CD4-positive, alpha-beta T cell treated with Interleukin-1 beta for 1 hour (primary cell): ENCODE results near the gene TMEM240.
"Not testable (repeated sequence)": the region's sequence is repeated elsewhere in the genome, so short reads cannot be mapped to it uniquely, and the experiment has no call there.

Experiments
- DNase-seq, 2 donors: peaks; one replicate each; pipeline ENCODE4 v3.0.0-alpha.2; 2020 to 2022

Gene TMEM240

GRCh38 chr1:1539310-1540089 is 924 bp downstream of the TMEM240 start:
- no peak for DNase-seq

GRCh38 chr1:1538989-1539309 is 1.5 kb downstream of the TMEM240 start:
- DNase-seq: no peak

- no peak for DNase-seq
These were observed 2.1 kb downstream of the TMEM240 start for GRCh38 chr1:1538334-1538733.

- DNase-seq: no peak
These were observed 2.7 kb downstream of the TMEM240 start for GRCh38 chr1:1537626-1538250.

- no peak for DNase-seq
These were observed 3.4 kb downstream of the TMEM240 start for GRCh38 chr1:1536938-1537546.

GRCh38 chr1:1536019-1536937 is 4.1 kb downstream of the TMEM240 start:
- no peak for DNase-seq

GRCh38 chr1:1535201-1536018 is 5.0 kb downstream of the TMEM240 start:
- DNase-seq: no peak

GRCh38 chr1:1534401-1535154 is 5.8 kb downstream of the TMEM240 start:
- no peak for DNase-seq

GRCh38 chr1:1533894-1534291 is 6.5 kb downstream of the TMEM240 start:
- not testable (repeated sequence) for DNase-seq

GRCh38 chr1:1533176-1533893 is 7.1 kb downstream of the TMEM240 start:
- DNase-seq: not testable (repeated sequence)

GRCh38 chr1:1531947-1532346 is 8.5 kb downstream of the TMEM240 start:
- no peak for DNase-seq

GRCh38 chr1:1529936-1530335 is 10.5 kb downstream of the TMEM240 start:
- no peak for DNase-seq

GRCh38 chr1:1529321-1529720 is 11.1 kb downstream of the TMEM240 start:
- no peak for DNase-seq

- no peak for DNase-seq
These were observed 11.8 kb downstream of the TMEM240 start for GRCh38 chr1:1528301-1529267.

- DNase-seq: no peak
These were observed 13.2 kb downstream of the TMEM240 start for GRCh38 chr1:1527092-1527816.

GRCh38 chr1:1526476-1526875 is 13.9 kb downstream of the TMEM240 start:
- not testable (repeated sequence) for DNase-seq

GRCh38 chr1:1524750-1525383 is 15.6 kb downstream of the TMEM240 start:
- not testable (repeated sequence) for DNase-seq

- DNase-seq: not testable (repeated sequence)
These were observed 16.8 kb downstream of the TMEM240 start for GRCh38 chr1:1523651-1524050.
